Astrocyte (in vitro differentiated cells and primary cell): ENCODE data around the gene ADRA2C.

Experiments
- EZH2 ChIP-seq: IDR thresholded peaks from 2 replicates; pipeline ENCODE4 v1.6.1; 2012; ENCODE audit warnings: mild to moderate bottlenecking, low read length, inconsistent platforms; ENCODE audit not compliant: insufficient read depth
- TF ChIP-seq, protein P1 (sequence below): IDR thresholded peaks from 2 replicates; pipeline ENCODE4 v1.5.1; 2011; ENCODE audit warnings: low read depth, mild to moderate bottlenecking, inconsistent platforms, low read length, moderate library complexity; ENCODE audit not compliant: insufficient read depth

- TF ChIP-seq EZH2, result no peak
- TF ChIP-seq, protein P1, sequence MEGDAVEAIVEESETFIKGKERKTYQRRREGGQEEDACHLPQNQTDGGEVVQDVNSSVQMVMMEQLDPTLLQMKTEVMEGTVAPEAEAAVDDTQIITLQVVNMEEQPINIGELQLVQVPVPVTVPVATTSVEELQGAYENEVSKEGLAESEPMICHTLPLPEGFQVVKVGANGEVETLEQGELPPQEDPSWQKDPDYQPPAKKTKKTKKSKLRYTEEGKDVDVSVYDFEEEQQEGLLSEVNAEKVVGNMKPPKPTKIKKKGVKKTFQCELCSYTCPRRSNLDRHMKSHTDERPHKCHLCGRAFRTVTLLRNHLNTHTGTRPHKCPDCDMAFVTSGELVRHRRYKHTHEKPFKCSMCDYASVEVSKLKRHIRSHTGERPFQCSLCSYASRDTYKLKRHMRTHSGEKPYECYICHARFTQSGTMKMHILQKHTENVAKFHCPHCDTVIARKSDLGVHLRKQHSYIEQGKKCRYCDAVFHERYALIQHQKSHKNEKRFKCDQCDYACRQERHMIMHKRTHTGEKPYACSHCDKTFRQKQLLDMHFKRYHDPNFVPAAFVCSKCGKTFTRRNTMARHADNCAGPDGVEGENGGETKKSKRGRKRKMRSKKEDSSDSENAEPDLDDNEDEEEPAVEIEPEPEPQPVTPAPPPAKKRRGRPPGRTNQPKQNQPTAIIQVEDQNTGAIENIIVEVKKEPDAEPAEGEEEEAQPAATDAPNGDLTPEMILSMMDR, result no peak
Measured at GRCh38 chr4:3775576-3775975, 9.4 kb downstream of the ADRA2C start.
